Pancreas (tissue), 10 donors: ENCODE measurements around the gene DMD. TPM values are rescaled to one million over a fixed set of nuclear protein-coding genes. Genes with fewer than 3 reads are reported as not detected.
A peak's percentile ranks its signal among the peaks of the same experiment; 100 is the strongest.

Experiments used
- ATAC-seq, 4 donors: fragments of 200-7000 bp; cut with Tn5 transposase; one replicate each; pipeline versions ENCODE4 v1.8.0 to v1.9.1; 2020; ENCODE audit warnings: mild to moderate bottlenecking in 4 of 4, moderate library complexity in 4 of 4
- DNase-seq, 6 donors: peaks; one replicate each; pipeline ENCODE4 v3.0.0-alpha.2; 2020
- FAIRE-seq: peaks from 2 replicates; lab custom pipeline; 2012; peaks lifted over from hg19 to GRCh38; lab: Jason Lieb, UNC
- H3K27ac ChIP-seq, 4 donors: fragments of 200-600 bp; sonication (generic); 1 replicate in 3 of 4; 2 replicates in 1 of 4; pipeline versions ENCODE4 v1.5.0 to v1.8.0; 2020
- H3K27me3 ChIP-seq, 4 donors: fragments of 200-600 bp; one replicate each; pipeline ENCODE4 v1.8.0; 2021
- H3K36me3 ChIP-seq, 3 donors: fragments of 200-600 bp; sonication (generic) in 1 of 3; one replicate each; pipeline versions ENCODE4 v1.5.0 to v1.8.0; 2020 to 2021
- H3K4me1 ChIP-seq, 3 donors: fragments of 200-600 bp; one replicate each; pipeline ENCODE4 v1.8.0; 2021
- H3K4me3 ChIP-seq, 4 donors: fragments of 200-600 bp; sonication (generic) in 2 of 4; one replicate each; pipeline versions ENCODE4 v1.5.0 to v1.8.0; 2020 to 2021
- H3K9me3 ChIP-seq, 4 donors: fragments of 200-600 bp; one replicate each; pipeline ENCODE4 v1.8.0; 2021
- WGBS, 2 donors: extraction: QIAGEN DNeasy Blood & Tissue Kit; methylation state at CpG; one replicate each; pipeline ENCODE4 v1.1.7; 2013; 5-methylcytosine and 5-hydroxymethylcytosine counted together
- intact Hi-C, 3 donors: fragments of 100-400 bp; cut with DNase I; formaldehyde crosslinking; loops; one replicate each; pipeline versions ENCODE4 v1.11.1 to v1.14.2; 2022
- polyA plus RNA-seq, 2 donors: library from polyadenylated mRNA; stranded (reverse); fragments of 200-250 nt; gene quantifications; one replicate each; pipeline ENCODE4 v1.2.3, GENCODE V29; 2013
- total RNA-seq, 6 donors: library from RNA; stranded (reverse); fragmentation: NEBNext Ultra II Directional in 4 of 6; extraction: Animal tissue kit (Norgen Biotek cat#: 25700) in 4 of 6; gene quantifications; one replicate each; pipeline versions ENCODE4 v1.2.1 to v1.2.4, GENCODE V29; 2021 to 2023
- TF ChIP-seq, protein P1 (sequence below), 4 donors: fragments of 200-600 bp; sonication (generic) in 3 of 4; IDR thresholded peaks; one replicate each; pipeline versions ENCODE4 v1.5.0 to v1.8.0; 2021; ENCODE audit warnings: antibody characterized with exemption in 4 of 4
- donor health status: healthy with polysubstance abuse.
- donor health status: DM: no; HTN: no; CAD: no; lungs with moderate emphysema.
- donor health status: DM: no; HTN: no; CAD: no.
- donor health status: control.
- donor health status: control.
- donor health status: Bipolar disorder and iron deficiency.
- donor health status: DM: yes; HTN: yes; CAD: no.
- donor health status: DM: no; HTN: no; CAD: no.
- donor health status: DM: no; HTN: no; CAD: no.
- donor health status: DM: yes; HTN: yes; CAD: no.

Gene DMD
- total RNA-seq = 10 to 100 TPM; 28.4 to 46.5 (median 34.8) TPM
- 1 to 10 TPM; 9.1 to 9.4 TPM for polyA plus RNA-seq

DNA sequence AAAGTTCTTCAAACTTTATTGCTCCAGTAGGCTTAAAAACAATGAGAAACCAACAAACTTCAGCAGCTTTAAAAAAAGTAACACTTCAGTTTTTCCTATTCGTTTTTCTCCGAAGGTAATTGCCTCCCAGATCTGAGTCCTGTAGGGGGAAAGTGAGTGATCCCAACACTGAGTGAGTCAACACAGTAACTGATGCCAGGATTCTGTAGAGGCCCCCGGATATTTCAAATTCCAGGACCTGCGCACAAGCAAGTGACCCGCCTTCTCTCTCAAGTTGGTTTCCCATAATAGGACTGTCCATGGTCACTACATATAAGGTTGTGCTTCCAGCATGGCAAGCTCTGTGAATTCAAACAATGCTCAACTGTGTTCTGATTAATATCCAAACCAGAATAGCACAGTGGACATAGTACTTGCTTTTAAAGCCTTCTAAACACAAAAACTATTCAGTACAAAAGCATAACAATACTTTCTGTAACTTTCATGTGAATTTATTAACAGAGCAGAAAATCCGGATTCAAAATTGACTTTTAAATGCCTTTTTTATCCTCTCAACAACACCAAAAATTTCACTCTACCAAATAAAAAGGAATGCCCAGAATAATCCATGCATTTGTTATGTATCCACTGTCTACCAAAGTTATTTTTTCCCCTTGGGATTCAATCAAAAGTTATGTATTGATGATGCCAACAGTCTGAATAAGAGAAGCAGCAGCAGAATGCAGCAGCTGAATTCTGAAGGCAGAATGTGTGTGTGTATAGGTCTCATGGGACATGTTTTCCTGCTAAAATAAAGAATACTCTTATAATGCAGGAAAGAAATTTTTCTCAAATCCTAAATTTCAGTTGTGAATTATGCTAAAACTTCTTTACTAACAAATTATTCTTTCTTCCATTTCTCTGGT, at the start of gene DMD:
Gene DMD, minus strand, starts transcription at position 194 of the 905 bp plus-strand sequence. CDS start 237 bp downstream, outside the sequence.
- TF ChIP-seq, protein P1, sequence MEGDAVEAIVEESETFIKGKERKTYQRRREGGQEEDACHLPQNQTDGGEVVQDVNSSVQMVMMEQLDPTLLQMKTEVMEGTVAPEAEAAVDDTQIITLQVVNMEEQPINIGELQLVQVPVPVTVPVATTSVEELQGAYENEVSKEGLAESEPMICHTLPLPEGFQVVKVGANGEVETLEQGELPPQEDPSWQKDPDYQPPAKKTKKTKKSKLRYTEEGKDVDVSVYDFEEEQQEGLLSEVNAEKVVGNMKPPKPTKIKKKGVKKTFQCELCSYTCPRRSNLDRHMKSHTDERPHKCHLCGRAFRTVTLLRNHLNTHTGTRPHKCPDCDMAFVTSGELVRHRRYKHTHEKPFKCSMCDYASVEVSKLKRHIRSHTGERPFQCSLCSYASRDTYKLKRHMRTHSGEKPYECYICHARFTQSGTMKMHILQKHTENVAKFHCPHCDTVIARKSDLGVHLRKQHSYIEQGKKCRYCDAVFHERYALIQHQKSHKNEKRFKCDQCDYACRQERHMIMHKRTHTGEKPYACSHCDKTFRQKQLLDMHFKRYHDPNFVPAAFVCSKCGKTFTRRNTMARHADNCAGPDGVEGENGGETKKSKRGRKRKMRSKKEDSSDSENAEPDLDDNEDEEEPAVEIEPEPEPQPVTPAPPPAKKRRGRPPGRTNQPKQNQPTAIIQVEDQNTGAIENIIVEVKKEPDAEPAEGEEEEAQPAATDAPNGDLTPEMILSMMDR (IDR thresholded peaks at IDR 0.05) = no peak
- peak within 1 kb of the TSS in 2 of 4 donors; percentile 0 to 3 for H3K4me3 ChIP-seq
- no peaks in the 10 kb centered on the region for H3K9me3 ChIP-seq
- H3K4me1 ChIP-seq = no peaks in the 10 kb centered on the region
- DNase-seq (peak in 3 of 6 donors; percentile 8 to 31 (median 20)), ATAC-seq (peak; percentile 74 to 91 (median 84)), FAIRE-seq (peak; percentile 96)
- intact Hi-C loops = no loop called here
- peaks cover 0 to 6% (median 0%) of the 10 kb centered on the region in 4 donors for H3K27me3 ChIP-seq
- H3K27ac ChIP-seq = peak within 1 kb of the TSS in 1 of 4 donors; percentile 1
- WGBS, 2 donors = 25 to 27% methylated on average over 6 of the region's 6 CpGs
- no peaks in the 10 kb centered on the region for H3K36me3 ChIP-seq

DNA sequence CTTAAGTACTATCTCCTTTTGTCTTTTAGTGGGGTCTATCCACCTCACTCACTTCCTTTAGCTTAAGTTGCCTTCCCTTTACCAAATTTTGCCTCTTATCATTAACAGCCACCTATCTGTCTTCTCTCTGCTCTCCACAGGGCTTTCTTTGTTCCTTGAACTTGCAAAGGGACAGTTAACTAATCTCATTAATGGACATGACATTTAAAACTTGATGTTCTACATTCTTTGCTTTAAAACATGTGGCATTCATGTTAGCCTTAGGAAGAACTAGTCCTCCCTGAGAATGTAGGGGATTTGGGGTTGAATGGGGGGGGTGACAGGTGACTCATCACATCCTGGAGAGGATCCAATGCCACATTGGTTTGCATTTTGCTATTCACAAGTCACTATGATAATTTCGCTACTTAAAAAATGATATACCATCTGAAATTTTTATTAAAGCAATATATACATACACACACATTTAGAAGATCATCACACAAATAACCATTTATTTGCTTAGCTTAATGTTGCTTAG, 41.0 kb upstream of the DMD start:
- DNase-seq (no peak), ATAC-seq (no peak), FAIRE-seq (no peak)
- intact Hi-C loops = no loop called here
- Histone ChIP-seq H3K36me3 (no peaks in the 10 kb centered on the region), H3K4me1 (no peaks in the 10 kb centered on the region), H3K9me3 (no peaks in the 10 kb centered on the region), H3K27ac (no peak overlapping the region), H3K4me3 (no peak overlapping the region), H3K27me3 (peaks cover 0 to 6% (median 3%) of the 10 kb centered on the region in 4 donors)
- 80 to 84% methylated on average over 1 of the region's 1 CpG for WGBS, 2 donors
- TF ChIP-seq, protein P1 (IDR thresholded peaks at IDR 0.05) = no peak

DNA sequence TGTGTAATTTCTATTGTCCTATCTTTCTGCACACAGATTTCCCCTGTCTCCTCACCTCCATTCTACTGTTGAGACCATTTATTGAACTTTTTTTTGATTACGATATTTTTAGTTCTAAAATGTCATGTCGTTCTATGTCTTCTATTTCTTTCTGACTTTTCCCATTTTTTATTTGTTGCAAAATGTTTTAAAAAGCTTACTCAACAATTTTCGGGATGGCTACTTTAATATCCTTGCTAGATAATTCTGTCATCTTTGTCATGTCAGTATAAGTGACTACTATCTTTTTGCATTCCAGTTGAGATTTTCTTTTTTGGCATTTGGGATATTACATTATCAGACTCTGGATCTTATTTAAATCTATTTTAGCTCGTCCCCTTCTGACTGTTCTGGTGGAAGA, 7.5 kb upstream of the DMD start:
- peak; percentile 93 for FAIRE-seq
- DNase-seq = no peak
- Histone ChIP-seq H3K4me3 (no peak overlapping the region), H3K27me3 (peaks cover 0 to 10% (median 0%) of the 10 kb centered on the region in 4 donors), H3K36me3 (no peaks in the 10 kb centered on the region), H3K4me1 (no peaks in the 10 kb centered on the region), H3K27ac (no peak overlapping the region), H3K9me3 (no peaks in the 10 kb centered on the region)
- intact Hi-C loops = no loop called here
- WGBS, 2 donors = 55 to 68% methylated on average over 4 of the region's 4 CpGs
- TF ChIP-seq, protein P1 (IDR thresholded peaks at IDR 0.05) = no peak
- ATAC-seq = no peak

DNA sequence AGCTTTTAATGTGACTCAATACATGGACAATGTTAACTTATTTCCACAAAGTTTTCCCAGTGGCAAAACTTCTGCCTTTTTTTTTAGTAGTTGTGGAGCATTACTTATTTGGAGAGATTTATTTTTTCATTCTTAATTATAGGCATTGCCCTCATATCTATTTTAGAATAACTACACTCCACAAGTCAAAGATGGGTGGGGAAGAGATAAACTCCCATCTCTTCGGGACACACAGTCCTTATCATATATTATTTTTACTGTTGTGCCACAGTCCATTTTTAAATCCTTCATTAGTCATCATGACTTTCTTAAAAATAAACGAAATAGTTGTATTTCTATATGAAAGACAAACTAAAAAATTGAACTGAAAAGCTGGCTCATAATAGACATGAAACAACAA, 1.2 kb downstream of the DMD start:
- Histone ChIP-seq H3K27ac (no peak overlapping the region), H3K4me3 (peak overlapping the region in 1 of 4 donors; percentile 3), H3K36me3 (no peaks in the 10 kb centered on the region), H3K4me1 (no peaks in the 10 kb centered on the region), H3K9me3 (no peaks in the 10 kb centered on the region), H3K27me3 (peaks cover 0 to 17% (median 0%) of the 10 kb centered on the region in 4 donors)
- WGBS, 2 donors = 21 to 33% methylated on average over 2 of the region's 2 CpGs
- ATAC-seq = no peak
- intact Hi-C loops = no loop called here
- FAIRE-seq = no peak
- TF ChIP-seq, protein P1 (IDR thresholded peaks at IDR 0.05) = no peak
- DNase-seq = no peak
